GM10248 (cell line): Measurements from ENCODE around the gene ANO5.

ENCODE experiments used
- CTCF ChIA-PET: fragments of 300-600 bp; sonication (Branson Sonifier 250); formaldehyde crosslinking; extraction: SDS; loops from one replicate; lab custom pipeline; 2021; ENCODE audit warnings: antibody characterized with exemption; lab: Yijun Ruan, JAX
- POLR2A ChIA-PET: fragments of 350-650 bp; sonication (Branson Sonifier 250); formaldehyde crosslinking; extraction: SDS; loops from one replicate; lab custom pipeline; 2020; ENCODE audit warnings: antibody characterized with exemption; lab: Yijun Ruan, JAX
- DNase-seq: peaks from one replicate; pipeline ENCODE4 v3.0.0; 2012; ENCODE audit errors: extremely low spot score
- TF ChIP-seq, protein P1 (sequence below): IDR thresholded peaks from 2 replicates; pipeline ENCODE4 v1.5.1; 2012; ENCODE audit warnings: mild to moderate bottlenecking, low read depth; ENCODE audit errors: extremely low read depth, missing control alignments, control extremely low read depth

The ANO5 gene, protein sequence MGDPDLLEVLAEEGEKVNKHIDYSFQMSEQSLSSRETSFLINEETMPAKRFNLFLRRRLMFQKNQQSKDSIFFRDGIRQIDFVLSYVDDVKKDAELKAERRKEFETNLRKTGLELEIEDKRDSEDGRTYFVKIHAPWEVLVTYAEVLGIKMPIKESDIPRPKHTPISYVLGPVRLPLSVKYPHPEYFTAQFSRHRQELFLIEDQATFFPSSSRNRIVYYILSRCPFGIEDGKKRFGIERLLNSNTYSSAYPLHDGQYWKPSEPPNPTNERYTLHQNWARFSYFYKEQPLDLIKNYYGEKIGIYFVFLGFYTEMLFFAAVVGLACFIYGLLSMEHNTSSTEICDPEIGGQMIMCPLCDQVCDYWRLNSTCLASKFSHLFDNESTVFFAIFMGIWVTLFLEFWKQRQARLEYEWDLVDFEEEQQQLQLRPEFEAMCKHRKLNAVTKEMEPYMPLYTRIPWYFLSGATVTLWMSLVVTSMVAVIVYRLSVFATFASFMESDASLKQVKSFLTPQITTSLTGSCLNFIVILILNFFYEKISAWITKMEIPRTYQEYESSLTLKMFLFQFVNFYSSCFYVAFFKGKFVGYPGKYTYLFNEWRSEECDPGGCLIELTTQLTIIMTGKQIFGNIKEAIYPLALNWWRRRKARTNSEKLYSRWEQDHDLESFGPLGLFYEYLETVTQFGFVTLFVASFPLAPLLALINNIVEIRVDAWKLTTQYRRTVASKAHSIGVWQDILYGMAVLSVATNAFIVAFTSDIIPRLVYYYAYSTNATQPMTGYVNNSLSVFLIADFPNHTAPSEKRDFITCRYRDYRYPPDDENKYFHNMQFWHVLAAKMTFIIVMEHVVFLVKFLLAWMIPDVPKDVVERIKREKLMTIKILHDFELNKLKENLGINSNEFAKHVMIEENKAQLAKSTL

DNA sequence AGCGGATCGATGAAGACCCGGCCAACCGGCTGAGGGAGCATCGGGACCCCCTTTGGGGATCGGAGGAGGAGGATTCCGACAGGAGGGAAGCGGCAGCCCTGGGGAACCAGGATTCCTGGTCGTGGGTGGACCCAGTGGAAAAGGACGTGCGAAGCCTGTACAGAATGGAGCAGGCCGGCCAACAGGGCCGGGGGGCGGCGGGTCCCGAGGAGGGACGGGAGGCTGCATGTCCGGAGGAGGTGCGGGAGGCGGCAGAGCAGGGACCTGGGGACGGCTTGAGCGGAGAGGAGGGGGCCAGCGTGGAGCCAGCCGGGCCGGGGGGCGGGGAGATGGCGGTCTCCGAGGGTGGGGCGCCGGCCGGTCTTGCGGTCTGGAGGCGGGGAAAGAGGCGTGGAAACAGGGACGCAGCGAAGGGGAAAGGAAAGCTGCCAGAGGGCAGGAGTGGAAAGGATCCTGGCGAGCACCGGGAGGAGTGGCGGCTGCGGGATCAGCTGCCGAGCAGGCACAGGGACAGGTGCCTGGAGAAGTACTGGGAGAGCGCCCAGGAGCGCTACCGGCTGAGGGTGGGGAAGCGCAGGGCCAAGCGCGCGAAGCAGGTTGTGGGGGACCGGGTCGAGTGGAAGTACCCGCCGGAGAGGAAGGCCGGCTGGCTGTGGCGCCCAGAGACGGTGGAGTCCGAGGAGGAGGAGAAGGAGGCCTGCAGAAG is at the start of gene ANO5:
Gene ANO5, plus strand, starts transcription at position 444 of the 706 bp plus-strand sequence. CDS start 408 bp downstream, outside the sequence.
- POLR2A ChIA-PET: no interaction called here

DNA sequence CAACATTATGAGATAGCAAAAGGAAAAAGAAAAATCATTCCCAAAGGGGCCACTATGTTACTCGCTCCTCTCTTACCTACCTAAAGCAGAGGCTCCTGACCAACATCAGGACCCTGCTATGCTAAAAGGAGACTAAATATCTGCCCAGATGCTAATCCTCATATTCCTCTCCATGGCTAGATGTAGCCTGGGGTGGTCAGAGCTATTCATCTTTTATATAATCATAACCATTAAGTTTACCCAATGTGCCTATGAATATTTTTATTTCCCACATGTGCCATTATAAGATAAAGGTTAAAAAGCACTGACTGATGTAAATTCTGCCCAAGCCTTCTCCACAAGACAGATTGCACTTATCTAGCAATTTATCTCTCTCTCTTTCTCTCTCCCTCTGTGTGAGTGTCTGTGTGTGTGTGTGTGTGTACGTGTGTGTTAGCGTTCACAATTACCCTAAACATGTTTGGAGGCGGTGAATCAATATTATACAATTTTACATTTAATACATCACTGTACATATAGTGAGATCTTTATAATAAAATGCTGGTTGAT is 41.2 kb upstream of the ANO5 start:
- ChIA-PET POLR2A (no interaction called here), CTCF (no interaction called here)
- TF ChIP-seq, protein P1, sequence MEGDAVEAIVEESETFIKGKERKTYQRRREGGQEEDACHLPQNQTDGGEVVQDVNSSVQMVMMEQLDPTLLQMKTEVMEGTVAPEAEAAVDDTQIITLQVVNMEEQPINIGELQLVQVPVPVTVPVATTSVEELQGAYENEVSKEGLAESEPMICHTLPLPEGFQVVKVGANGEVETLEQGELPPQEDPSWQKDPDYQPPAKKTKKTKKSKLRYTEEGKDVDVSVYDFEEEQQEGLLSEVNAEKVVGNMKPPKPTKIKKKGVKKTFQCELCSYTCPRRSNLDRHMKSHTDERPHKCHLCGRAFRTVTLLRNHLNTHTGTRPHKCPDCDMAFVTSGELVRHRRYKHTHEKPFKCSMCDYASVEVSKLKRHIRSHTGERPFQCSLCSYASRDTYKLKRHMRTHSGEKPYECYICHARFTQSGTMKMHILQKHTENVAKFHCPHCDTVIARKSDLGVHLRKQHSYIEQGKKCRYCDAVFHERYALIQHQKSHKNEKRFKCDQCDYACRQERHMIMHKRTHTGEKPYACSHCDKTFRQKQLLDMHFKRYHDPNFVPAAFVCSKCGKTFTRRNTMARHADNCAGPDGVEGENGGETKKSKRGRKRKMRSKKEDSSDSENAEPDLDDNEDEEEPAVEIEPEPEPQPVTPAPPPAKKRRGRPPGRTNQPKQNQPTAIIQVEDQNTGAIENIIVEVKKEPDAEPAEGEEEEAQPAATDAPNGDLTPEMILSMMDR: no peak
- no peak for DNase-seq

More for the DNA sequence above, at the start of gene ANO5:
- DNase-seq: peak; percentile 70
- CTCF ChIA-PET: interaction anchor here (0.7 to 1.9 kb wide), 3 partner anchors 9 to 11 kb away, joined by 3 to 6 read pairs (median 4); no protein-coding TSS in a partner anchor
- TF ChIP-seq, protein P1: no peak

DNA sequence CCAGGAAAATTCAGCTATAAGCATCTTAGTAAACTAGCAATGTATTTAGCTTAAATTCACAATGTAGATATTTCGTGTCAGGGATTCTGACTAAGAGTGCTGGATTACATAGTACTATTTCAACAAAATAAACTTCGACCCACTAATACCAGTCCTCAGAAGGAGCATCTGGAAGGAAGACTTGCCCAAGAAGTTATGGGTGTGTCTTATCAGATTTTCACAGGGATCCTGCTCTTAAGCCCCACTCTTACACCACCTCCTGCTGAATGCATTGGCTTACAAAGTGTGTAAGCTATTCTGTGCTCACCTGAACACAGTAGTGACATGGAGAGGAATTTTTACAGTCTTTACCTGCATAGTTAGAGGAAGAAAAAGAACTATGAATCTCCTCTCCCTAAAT is 35.4 kb upstream of the ANO5 start:
- CTCF ChIA-PET: interaction anchor here (1.0 to 2.0 kb wide), 6 partner anchors 11 to 87 kb away, joined by 3 to 5 read pairs (median 3); no protein-coding TSS in a partner anchor
- DNase-seq: no peak
- TF ChIP-seq, protein P1: no peak
- POLR2A ChIA-PET: no interaction called here

DNA sequence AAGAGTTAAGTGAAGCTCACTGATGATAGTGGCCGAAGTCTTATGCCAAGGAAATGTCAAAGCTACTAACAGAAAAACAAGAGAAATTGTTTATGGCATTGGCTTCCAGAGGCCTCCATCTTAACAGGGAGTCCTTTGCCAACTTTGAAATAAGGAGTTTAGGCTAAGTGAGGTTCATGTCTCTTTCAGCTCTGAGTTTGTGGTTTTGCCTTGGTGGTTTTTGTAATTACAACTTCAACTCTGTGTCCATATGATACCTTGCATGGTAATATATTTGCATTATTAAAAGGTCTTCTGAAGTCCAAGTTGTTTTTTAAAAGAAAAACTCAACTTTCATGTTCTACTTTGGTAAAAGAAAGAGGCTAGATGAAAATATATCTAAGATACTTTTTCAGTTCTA is 31.4 kb upstream of the ANO5 start:
- no peak for DNase-seq
- POLR2A ChIA-PET: no interaction called here
- CTCF ChIA-PET: interaction anchor here (0.8 to 2.4 kb wide), 3 partner anchors 9 to 715 kb away, joined by 3 to 10 read pairs (median 3); no protein-coding TSS in a partner anchor
- TF ChIP-seq, protein P1: no peak

DNA sequence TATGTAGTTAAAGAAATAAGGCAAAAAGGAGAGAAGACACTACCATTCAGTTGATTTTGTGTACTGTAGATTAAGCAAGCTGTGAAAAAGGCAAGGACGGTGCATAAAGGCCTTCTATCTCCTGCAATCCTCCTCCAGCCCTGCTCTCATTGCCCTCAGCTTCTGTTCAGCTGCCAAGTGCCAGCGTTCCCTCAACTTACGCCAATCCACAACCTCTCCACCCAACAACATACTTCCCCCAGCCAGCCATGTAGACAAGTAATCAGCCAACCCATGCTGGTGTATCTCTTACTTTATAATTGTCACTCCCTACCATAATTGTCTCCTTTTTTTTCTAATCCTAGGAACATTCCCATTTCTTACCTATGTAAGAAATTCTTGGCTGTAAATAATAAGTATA is 30.1 kb upstream of the ANO5 start:
- DNase-seq: no peak
- POLR2A ChIA-PET: no interaction called here
- TF ChIP-seq, protein P1: no peak
- CTCF ChIA-PET: interaction anchor here (0.7 kb wide), 1 partner anchor 9 kb away, joined by 3 read pairs; no protein-coding TSS in a partner anchor

DNA sequence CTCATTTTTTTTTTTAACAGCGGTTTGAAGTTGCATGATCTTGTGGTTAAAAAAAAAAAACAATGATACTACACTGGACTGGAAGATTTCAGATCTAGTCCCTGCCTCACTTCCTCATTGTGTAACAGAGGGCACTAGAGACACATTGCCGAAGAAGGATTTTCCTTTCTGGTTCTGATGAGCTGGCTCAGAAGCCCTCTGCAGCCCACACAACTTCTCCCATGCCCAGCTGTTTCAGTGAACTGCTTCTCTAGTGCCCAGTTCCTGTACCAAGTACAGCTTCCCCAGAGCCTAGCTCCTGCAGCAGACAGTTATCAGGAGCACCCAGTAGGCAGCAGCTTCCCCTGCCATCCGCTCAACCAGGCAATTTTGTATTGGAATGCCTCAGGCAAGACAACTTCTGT is 29.5 kb upstream of the ANO5 start:
- CTCF ChIA-PET: interaction anchor here (1.0 kb wide), 1 partner anchor 10 kb away, joined by 3 read pairs; no protein-coding TSS in a partner anchor
- TF ChIP-seq, protein P1: no peak

More for the DNA sequence above, 29.5 kb upstream of the ANO5 start:
- DNase-seq: no peak
- POLR2A ChIA-PET: no interaction called here
